WTC11 (cell line): ENCODE measurements around the gene ANKRD27.

Experiments used
- ESRRA ChIP-seq: sonication (generic); formaldehyde crosslinking; IDR thresholded peaks from 2 replicates; pipeline ENCODE4 v1.8.1; 2022; ENCODE audit warnings: mild to moderate bottlenecking, missing genetic modification reagents, borderline replicate concordance
- NR2C2 ChIP-seq: sonication (generic); formaldehyde crosslinking; IDR thresholded peaks from 2 replicates; pipeline ENCODE4 v1.8.0; 2022; ENCODE audit warnings: mild to moderate bottlenecking, missing genetic modification reagents
- RELA ChIP-seq: sonication (generic); formaldehyde crosslinking; IDR thresholded peaks from 2 replicates; pipeline ENCODE4 v1.8.1; 2022; ENCODE audit warnings: missing genetic modification reagents, mild to moderate bottlenecking, borderline replicate concordance
- TF ChIP-seq, protein P1 (sequence below): fragments of 200-600 bp; IDR thresholded peaks from 2 replicates; pipeline ENCODE4 v1.8.0; 2022; ENCODE audit warnings: antibody characterized with exemption
- TF ChIP-seq, protein P2 (sequence below): sonication (generic); formaldehyde crosslinking; IDR thresholded peaks from 2 replicates; pipeline ENCODE4 v1.8.1; 2023; ENCODE audit warnings: mild to moderate bottlenecking, missing genetic modification reagents

DNA sequence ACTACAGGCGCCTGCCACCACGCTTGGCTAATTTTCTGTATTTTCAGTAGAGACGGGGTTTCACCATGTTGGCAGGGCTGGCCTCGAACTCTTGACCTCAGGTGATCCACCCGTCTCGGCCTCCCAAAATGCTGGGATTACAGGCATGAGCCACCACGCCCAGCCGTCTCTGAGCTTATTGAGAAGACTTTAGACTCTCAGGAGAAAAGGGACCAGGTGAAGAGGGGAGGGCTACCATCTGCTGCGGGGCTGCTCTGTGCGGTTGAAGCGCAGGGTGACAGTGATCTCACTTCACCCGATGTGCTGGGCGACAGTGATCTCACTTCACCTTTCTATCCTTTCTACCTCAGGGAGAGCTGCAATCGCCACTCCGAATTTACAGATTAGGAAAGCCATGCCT lies 68.7 kb downstream of the ANKRD27 start:
- TF ChIP-seq, protein P1, sequence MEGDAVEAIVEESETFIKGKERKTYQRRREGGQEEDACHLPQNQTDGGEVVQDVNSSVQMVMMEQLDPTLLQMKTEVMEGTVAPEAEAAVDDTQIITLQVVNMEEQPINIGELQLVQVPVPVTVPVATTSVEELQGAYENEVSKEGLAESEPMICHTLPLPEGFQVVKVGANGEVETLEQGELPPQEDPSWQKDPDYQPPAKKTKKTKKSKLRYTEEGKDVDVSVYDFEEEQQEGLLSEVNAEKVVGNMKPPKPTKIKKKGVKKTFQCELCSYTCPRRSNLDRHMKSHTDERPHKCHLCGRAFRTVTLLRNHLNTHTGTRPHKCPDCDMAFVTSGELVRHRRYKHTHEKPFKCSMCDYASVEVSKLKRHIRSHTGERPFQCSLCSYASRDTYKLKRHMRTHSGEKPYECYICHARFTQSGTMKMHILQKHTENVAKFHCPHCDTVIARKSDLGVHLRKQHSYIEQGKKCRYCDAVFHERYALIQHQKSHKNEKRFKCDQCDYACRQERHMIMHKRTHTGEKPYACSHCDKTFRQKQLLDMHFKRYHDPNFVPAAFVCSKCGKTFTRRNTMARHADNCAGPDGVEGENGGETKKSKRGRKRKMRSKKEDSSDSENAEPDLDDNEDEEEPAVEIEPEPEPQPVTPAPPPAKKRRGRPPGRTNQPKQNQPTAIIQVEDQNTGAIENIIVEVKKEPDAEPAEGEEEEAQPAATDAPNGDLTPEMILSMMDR: no peak
- no peak for TF ChIP-seq NR2C2 (CRISPR knock-in tag)
- TF ChIP-seq ESRRA: no peak
- TF ChIP-seq, protein P2, sequence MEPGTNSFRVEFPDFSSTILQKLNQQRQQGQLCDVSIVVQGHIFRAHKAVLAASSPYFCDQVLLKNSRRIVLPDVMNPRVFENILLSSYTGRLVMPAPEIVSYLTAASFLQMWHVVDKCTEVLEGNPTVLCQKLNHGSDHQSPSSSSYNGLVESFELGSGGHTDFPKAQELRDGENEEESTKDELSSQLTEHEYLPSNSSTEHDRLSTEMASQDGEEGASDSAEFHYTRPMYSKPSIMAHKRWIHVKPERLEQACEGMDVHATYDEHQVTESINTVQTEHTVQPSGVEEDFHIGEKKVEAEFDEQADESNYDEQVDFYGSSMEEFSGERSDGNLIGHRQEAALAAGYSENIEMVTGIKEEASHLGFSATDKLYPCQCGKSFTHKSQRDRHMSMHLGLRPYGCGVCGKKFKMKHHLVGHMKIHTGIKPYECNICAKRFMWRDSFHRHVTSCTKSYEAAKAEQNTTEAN: no peak
- no peak for TF ChIP-seq RELA (CRISPR knock-in tag)
